Gastrocnemius medialis (tissue), 4 donors: Measurements from ENCODE around the gene PRDX4.

Experiments
- POLR2A ChIP-seq, 2 donors: fragments of 450-650 bp; IDR thresholded peaks; one replicate each; pipeline ENCODE4 v1.6.1; 2017; ENCODE audit warnings: antibody characterized with exemption in 2 of 2, mild to moderate bottlenecking in 2 of 2, moderate library complexity in 2 of 2
- TF ChIP-seq, protein P1 (sequence below), 5 experiments: fragments of 450-650 bp in 3 of 5; fragments of 200-600 bp in 2 of 5; sonication (generic) in 2 of 5; IDR thresholded peaks in 4 of 5; conservative IDR thresholded peaks in 1 of 5; 1 replicate in 4 of 5; 2 replicates in 1 of 5; pipeline ENCODE4 v1.5.1; 2016 to 2019; ENCODE audit warnings: antibody characterized with exemption in 5 of 5, mild to moderate bottlenecking in 3 of 5, moderate library complexity in 3 of 5

DNA sequence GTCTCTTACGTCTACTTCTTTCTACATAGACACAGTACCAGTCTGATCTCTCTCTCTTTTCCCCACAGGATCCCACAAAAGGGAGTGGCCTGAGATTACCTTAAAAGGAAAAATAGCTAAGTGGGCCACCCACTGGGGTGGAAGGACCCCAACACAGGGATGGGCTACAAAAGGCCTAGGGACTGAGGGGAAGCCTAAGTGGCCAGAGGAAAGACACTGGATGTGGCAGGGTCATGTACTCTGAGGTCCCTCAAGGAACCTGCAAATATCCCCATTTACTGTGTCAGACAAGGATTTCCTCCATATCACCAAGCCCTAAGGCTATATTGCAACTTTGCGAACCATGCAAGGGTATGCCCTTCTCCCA lies 6.5 kb upstream of the PRDX4 start:
- TF ChIP-seq, protein P1, sequence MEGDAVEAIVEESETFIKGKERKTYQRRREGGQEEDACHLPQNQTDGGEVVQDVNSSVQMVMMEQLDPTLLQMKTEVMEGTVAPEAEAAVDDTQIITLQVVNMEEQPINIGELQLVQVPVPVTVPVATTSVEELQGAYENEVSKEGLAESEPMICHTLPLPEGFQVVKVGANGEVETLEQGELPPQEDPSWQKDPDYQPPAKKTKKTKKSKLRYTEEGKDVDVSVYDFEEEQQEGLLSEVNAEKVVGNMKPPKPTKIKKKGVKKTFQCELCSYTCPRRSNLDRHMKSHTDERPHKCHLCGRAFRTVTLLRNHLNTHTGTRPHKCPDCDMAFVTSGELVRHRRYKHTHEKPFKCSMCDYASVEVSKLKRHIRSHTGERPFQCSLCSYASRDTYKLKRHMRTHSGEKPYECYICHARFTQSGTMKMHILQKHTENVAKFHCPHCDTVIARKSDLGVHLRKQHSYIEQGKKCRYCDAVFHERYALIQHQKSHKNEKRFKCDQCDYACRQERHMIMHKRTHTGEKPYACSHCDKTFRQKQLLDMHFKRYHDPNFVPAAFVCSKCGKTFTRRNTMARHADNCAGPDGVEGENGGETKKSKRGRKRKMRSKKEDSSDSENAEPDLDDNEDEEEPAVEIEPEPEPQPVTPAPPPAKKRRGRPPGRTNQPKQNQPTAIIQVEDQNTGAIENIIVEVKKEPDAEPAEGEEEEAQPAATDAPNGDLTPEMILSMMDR (IDR thresholded peaks at IDR 0.05 in 4 of 5, conservative IDR thresholded peaks at IDR 0.05 in 1 of 5): no peak
- no peak for TF ChIP-seq POLR2A (IDR thresholded peaks at IDR 0.05)
